ENCODE data around the gene NOX4.

The NOX4 gene

DNA sequence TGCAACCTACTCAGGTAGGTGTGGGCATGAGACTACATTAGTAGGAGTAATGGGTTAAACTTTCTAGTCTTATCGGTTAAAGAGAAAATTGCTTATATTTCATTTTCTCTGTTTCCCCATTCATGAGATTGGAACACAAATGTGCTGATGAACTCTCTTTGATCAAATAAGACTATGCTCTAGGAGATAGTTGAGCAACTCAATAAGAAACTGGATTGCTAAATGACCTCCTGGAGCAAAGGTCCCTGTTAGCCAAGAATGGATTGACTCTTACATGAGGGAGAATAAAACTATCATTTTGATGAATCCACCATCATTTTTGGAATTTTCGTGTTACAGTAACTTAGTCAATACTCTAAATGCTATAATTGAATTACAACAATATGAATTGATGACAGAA is 11.1 kb upstream of the NOX4 start:
- TF ChIP-seq FOXA1 (IDR thresholded peaks at IDR 0.05): no peak
- TF ChIP-seq CTBP1 (IDR thresholded peaks at IDR 0.05; ENCODE audit: borderline replicate concordance): no peak
- no peak for TF ChIP-seq ZNF384 (IDR thresholded peaks at IDR 0.05)
- TF ChIP-seq FOXK2 (IDR thresholded peaks at IDR 0.05): no peak
- TF ChIP-seq FOXM1 (IDR thresholded peaks at IDR 0.05; ENCODE audit: borderline replicate concordance): no peak
- TF ChIP-seq LEF1 (IDR thresholded peaks at IDR 0.05; ENCODE audit: borderline replicate concordance): no peak
- TF ChIP-seq NFRKB (IDR thresholded peaks at IDR 0.05): no peak
- no peak for TF ChIP-seq SUZ12 (IDR thresholded peaks at IDR 0.05)
- no peak for TF ChIP-seq SP1 (IDR thresholded peaks at IDR 0.05)
- no peak for TF ChIP-seq ARNT (IDR thresholded peaks at IDR 0.05)
- TF ChIP-seq, protein P1, sequence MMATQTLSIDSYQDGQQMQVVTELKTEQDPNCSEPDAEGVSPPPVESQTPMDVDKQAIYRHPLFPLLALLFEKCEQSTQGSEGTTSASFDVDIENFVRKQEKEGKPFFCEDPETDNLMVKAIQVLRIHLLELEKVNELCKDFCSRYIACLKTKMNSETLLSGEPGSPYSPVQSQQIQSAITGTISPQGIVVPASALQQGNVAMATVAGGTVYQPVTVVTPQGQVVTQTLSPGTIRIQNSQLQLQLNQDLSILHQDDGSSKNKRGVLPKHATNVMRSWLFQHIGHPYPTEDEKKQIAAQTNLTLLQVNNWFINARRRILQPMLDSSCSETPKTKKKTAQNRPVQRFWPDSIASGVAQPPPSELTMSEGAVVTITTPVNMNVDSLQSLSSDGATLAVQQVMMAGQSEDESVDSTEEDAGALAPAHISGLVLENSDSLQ (IDR thresholded peaks at IDR 0.05): no peak
- no peak for TF ChIP-seq BHLHE40 (IDR thresholded peaks at IDR 0.05; ENCODE audit: borderline replicate concordance)

DNA sequence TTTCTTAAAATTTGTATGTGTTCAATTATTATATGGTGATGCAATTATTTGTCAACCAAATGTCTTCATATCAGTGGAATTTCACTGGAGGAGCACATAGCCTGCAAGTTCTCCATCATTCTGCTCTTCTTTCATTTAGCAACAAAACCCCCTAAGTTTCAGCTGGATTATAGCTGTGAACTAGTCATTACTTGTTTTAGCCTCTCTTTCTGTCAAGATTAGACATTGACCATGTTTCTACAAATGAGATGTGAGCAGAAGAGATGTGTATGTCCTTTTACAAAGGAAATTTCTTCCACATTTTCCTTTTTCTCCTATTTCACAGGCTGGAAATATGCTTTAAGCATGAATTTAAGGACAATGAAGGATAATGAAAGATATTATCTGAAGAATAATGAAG is 9.2 kb upstream of the NOX4 start:
- no peak for DNase-seq (ENCODE audit: extremely low spot score)
- ChIA-PET CTCF (no interaction called here), POLR2A (no interaction called here)
- TF ChIP-seq ELF4 (IDR thresholded peaks at IDR 0.05) (no peak), NFRKB (IDR thresholded peaks at IDR 0.05) (no peak), TARDBP (IDR thresholded peaks at IDR 0.05) (no peak), FOXM1 (IDR thresholded peaks at IDR 0.05; ENCODE audit: borderline replicate concordance) (no peak), ZNF384 (IDR thresholded peaks at IDR 0.05) (no peak), ARNT (IDR thresholded peaks at IDR 0.05) (no peak), SUZ12 (IDR thresholded peaks at IDR 0.05) (no peak), LEF1 (IDR thresholded peaks at IDR 0.05; ENCODE audit: borderline replicate concordance) (no peak), FOXA1 (IDR thresholded peaks at IDR 0.05) (no peak), SP1 (IDR thresholded peaks at IDR 0.05) (no peak), FOXK2 (IDR thresholded peaks at IDR 0.05) (no peak), CTBP1 (IDR thresholded peaks at IDR 0.05; ENCODE audit: borderline replicate concordance) (no peak), BHLHE40 (IDR thresholded peaks at IDR 0.05; ENCODE audit: borderline replicate concordance) (no peak), HDGF (IDR thresholded peaks at IDR 0.05; ENCODE audit: borderline replicate concordance) (no peak)
- TF ChIP-seq, protein P1 (IDR thresholded peaks at IDR 0.05): no peak

More for the DNA sequence above, 11.1 kb upstream of the NOX4 start:
- CTCF ChIA-PET: no interaction called here
- POLR2A ChIA-PET: no interaction called here
- DNase-seq (ENCODE audit: extremely low spot score): no peak

DNA sequence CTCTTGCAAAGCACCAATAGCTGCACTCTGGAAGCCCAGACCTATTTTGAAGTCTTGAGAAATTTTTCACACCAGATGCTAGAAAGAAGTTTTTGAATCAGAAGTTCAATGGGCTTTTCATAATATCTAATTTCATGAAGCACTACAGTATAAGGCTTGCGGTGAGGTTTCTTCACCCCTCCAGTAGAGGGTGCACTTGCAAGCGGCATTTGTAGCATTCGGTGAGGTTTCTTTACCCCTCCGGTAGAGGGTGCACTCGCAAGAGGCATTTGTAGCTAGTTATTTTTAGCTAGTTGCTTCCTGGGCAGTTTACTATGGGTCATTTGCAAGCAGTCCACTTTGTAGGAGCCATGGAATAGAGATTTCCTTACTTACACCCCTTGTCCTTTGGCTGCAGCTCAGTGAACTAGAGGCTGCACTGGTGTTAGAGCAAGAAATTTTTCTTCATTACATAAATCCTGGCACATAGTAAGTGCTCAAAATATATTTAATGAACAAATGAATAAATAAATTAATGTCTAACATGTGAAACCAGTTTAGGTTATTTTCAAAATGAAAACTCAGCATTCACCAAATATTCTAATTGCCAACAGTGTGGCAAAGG is 7.8 kb upstream of the NOX4 start:
- TF ChIP-seq SUZ12 (IDR thresholded peaks at IDR 0.05) (no peak), FOXM1 (IDR thresholded peaks at IDR 0.05; ENCODE audit: borderline replicate concordance) (no peak), BHLHE40 (IDR thresholded peaks at IDR 0.05; ENCODE audit: borderline replicate concordance) (no peak), SP1 (IDR thresholded peaks at IDR 0.05) (no peak), NFRKB (IDR thresholded peaks at IDR 0.05) (no peak), L3MBTL2 (conservative IDR thresholded peaks at IDR 0.05) (no peak), TARDBP (IDR thresholded peaks at IDR 0.05) (no peak), ZNF384 (IDR thresholded peaks at IDR 0.05) (no peak), CTBP1 (IDR thresholded peaks at IDR 0.05; ENCODE audit: borderline replicate concordance) (no peak), ARNT (IDR thresholded peaks at IDR 0.05) (no peak), ELF4 (IDR thresholded peaks at IDR 0.05) (no peak), LEF1 (IDR thresholded peaks at IDR 0.05; ENCODE audit: borderline replicate concordance) (no peak)
- TF ChIP-seq, protein P1 (IDR thresholded peaks at IDR 0.05): no peak
- DNase-seq (ENCODE audit: extremely low spot score): peak; percentile 8
- POLR2A ChIA-PET: no interaction called here
- CTCF ChIA-PET: no interaction called here

DNA sequence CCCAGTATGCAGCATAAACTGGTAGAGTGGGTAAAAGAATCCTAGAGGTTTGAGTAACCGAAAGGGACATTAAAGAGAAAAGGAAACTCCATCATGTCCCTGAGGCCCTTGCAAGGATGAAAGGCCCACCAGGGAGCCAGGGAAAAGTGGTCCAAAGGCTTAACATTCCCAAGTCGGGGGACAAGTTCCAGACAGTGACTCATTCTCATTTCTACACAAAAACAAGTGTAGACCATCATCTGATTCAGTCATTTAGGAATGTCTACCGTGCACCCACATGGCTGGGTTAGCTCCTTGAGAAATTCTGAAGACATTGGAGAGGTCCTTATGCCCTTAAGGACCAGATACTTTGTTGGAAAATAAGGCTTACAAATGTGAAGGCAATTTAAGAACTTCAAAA is 4.8 kb upstream of the NOX4 start:
- no peak for DNase-seq (ENCODE audit: extremely low spot score)
- TF ChIP-seq CTBP1 (IDR thresholded peaks at IDR 0.05; ENCODE audit: borderline replicate concordance): no peak
- TF ChIP-seq FOXA1 (IDR thresholded peaks at IDR 0.05): no peak
- TF ChIP-seq ZNF384 (IDR thresholded peaks at IDR 0.05): no peak
- TF ChIP-seq ELF4 (IDR thresholded peaks at IDR 0.05): no peak
- TF ChIP-seq FOXM1 (IDR thresholded peaks at IDR 0.05; ENCODE audit: borderline replicate concordance): no peak
- no peak for TF ChIP-seq ARNT (IDR thresholded peaks at IDR 0.05)
- no peak for TF ChIP-seq NFRKB (IDR thresholded peaks at IDR 0.05)
- no peak for TF ChIP-seq SUZ12 (IDR thresholded peaks at IDR 0.05)
- no peak for TF ChIP-seq BHLHE40 (IDR thresholded peaks at IDR 0.05; ENCODE audit: borderline replicate concordance)
- no peak for TF ChIP-seq L3MBTL2 (conservative IDR thresholded peaks at IDR 0.05)
- no peak for TF ChIP-seq TARDBP (IDR thresholded peaks at IDR 0.05)
- TF ChIP-seq, protein P1 (IDR thresholded peaks at IDR 0.05): no peak
- no peak for TF ChIP-seq FOXK2 (IDR thresholded peaks at IDR 0.05)
- TF ChIP-seq HDGF (IDR thresholded peaks at IDR 0.05; ENCODE audit: borderline replicate concordance): no peak
- POLR2A ChIA-PET: no interaction called here
- CTCF ChIA-PET: no interaction called here

DNA sequence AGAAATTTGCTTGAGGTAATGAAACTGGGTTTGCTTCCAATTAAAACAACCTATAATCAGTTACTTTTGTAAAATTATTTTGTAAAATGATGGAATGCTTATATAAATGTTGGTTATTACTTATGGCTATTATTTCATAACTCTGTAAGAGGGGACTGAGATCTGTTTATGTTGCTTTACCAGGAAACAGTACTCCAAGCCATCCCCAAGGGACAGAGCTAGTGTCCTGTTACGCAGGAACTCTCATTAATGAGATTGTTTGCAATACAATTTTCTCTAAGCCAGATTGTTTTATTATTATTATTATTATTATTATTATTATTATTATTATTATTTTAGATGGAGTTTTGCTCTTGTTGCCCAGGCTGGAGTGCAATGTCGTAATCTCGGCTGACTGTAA is 2.3 kb upstream of the NOX4 start:
- TF ChIP-seq FOXM1 (IDR thresholded peaks at IDR 0.05; ENCODE audit: borderline replicate concordance) (no peak), ZNF384 (IDR thresholded peaks at IDR 0.05) (no peak), BHLHE40 (IDR thresholded peaks at IDR 0.05; ENCODE audit: borderline replicate concordance) (no peak), FOXA1 (IDR thresholded peaks at IDR 0.05) (no peak), LEF1 (IDR thresholded peaks at IDR 0.05; ENCODE audit: borderline replicate concordance) (no peak), HDGF (IDR thresholded peaks at IDR 0.05; ENCODE audit: borderline replicate concordance) (no peak), TARDBP (IDR thresholded peaks at IDR 0.05) (no peak), CTBP1 (IDR thresholded peaks at IDR 0.05; ENCODE audit: borderline replicate concordance) (no peak), ARNT (IDR thresholded peaks at IDR 0.05) (no peak), L3MBTL2 (conservative IDR thresholded peaks at IDR 0.05) (no peak), ELF4 (IDR thresholded peaks at IDR 0.05) (no peak), FOXK2 (IDR thresholded peaks at IDR 0.05) (no peak), SP1 (IDR thresholded peaks at IDR 0.05) (no peak), SUZ12 (IDR thresholded peaks at IDR 0.05) (no peak), NFRKB (IDR thresholded peaks at IDR 0.05) (no peak)
- TF ChIP-seq, protein P1 (IDR thresholded peaks at IDR 0.05): no peak
- POLR2A ChIA-PET: interaction anchor here (0.6 kb wide), 1 partner anchor 15 kb away, joined by 3 read pairs; no protein-coding TSS in a partner anchor
- no peak for DNase-seq (ENCODE audit: extremely low spot score)
- CTCF ChIA-PET: no interaction called here
